GM12872 (cell line): ENCODE measurements around the gene MALT1.

Experiments
- CTCF ChIP-seq: IDR thresholded peaks from 3 replicates; pipeline ENCODE4 v1.5.1; 2011; ENCODE audit warnings: low read depth, mild to moderate bottlenecking, low read length, moderate library complexity; ENCODE audit not compliant: insufficient read depth

Gene MALT1

DNA sequence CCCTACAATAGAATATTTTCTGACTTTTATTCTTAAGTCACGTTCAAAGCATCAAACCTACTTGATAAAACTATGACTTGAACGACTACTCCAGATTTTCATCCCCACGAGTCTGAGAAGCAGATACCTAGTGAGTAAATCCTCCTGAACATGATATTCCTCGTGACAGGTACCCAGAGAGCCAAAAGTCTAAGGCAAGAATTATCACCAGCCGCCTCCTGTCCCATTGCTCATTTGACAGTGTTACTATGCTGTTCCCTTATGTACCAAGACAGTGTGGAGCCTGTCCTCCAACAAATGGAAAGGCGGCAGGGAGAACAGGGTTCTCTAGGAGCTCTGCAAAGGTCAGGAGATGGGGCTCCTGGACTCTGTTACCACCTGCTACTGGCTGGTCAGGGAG lies 34.1 kb upstream of the MALT1 start:
- no peak for TF ChIP-seq CTCF

GRCh38 chr18:58637946-58638345 lies 33.3 kb upstream of the MALT1 start:
- TF ChIP-seq CTCF = no peak

- no peak for TF ChIP-seq CTCF
These were observed 32.8 kb upstream of the MALT1 start for GRCh38 chr18:58638441-58638840.

- TF ChIP-seq CTCF = no peak
These were observed 32.0 kb upstream of the MALT1 start for GRCh38 chr18:58639237-58639636.

- TF ChIP-seq CTCF = no peak
These were observed 31.4 kb upstream of the MALT1 start for GRCh38 chr18:58639751-58640427.

DNA sequence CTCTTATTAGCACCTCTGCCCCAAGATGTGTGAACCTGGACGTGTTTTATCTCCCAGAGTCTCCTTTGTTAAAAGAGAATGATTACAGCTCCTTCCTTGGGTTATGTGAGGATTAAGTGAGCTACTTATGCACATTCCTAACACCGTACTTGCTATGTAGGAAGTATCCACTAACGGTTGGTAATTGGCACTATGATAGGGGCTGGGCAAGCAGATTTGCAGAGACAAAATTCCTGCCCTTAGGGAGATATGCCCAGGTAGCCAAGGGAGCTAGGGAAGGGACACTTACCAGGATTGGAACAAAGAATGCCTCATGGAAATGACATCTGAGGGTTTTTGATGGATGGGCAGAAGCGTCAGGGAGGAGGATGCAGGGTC lies 30.8 kb upstream of the MALT1 start:
- no peak for TF ChIP-seq CTCF

- TF ChIP-seq CTCF = no peak
These were observed 30.2 kb upstream of the MALT1 start for GRCh38 chr18:58640891-58641610.
